HG03060 (cell line): ENCODE measurements around the gene FOXD2.

ENCODE experiments used
- ATAC-seq: cut with Tn5 transposase; IDR thresholded peaks from one replicate; pipeline ENCODE4 v1.9.1; 2021; ENCODE audit warnings: low read depth, moderate number of reproducible peaks; ENCODE audit not compliant: unreplicated experiment

The FOXD2 gene

DNA sequence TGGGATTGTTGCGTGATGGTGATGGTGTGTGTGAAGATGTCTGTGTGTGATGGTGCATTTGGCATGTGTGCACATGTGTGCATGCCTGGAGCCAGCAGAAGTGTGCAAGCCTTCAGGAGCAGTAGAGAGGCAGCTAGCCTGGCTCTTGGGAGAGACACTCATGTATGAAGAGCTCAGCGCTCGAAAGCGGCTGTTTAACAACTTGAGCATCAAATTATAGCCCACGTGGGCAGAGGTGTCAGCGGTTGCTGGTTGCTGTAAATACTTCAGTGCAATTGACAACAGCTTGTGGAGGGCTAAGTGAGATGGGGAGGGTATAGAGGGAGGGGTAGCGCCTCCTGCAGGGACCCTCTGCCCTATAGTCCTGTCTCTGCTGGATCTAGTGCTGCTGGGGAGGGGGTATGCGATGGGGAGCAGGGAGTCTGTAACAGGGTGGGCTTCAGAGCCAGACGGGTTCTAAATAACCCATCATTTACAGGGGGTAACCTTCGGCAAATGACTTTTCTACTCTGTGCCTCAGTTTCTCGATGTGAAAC, 21.5 kb downstream of the FOXD2 start:
- ATAC-seq: no peak

DNA sequence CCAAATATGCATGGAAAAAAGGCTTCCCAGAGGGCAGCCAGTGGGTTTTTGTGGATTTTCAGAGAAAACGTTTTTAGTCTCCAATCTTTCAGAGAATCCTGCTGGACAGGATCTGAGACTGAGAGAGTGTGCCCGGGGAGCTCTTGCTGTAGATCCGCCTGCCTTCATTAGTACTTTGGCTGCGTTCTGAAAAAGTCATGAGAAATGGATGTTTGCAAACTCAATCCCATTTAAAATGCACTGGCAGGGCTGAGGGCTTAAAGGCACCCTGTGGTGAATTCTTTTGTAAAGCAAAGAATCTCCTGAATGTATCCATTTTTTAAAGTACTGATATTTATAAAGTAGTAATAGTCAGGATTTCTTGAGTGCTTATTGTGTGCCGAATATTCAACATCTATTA, 22.2 kb downstream of the FOXD2 start:
- ATAC-seq: no peak

DNA sequence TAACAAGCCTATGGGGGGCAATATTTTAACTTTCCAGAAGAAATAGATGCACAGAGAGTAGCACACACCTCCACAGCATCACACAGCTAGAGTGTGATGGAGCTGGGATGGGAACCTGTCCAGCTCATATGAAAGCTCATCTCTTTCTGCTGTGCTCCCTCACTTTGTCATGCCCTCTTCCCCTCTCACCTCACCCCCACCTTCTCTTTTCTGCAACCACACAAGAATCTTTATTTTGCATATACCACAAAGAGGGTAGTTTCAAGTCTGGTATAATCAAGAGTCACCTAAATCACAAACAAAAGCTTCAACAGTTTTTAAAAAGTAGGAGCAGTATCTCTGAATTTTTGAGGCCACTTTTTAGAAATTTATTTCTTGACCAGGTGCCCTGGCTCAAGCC, 22.6 kb downstream of the FOXD2 start:
- no peak for ATAC-seq

DNA sequence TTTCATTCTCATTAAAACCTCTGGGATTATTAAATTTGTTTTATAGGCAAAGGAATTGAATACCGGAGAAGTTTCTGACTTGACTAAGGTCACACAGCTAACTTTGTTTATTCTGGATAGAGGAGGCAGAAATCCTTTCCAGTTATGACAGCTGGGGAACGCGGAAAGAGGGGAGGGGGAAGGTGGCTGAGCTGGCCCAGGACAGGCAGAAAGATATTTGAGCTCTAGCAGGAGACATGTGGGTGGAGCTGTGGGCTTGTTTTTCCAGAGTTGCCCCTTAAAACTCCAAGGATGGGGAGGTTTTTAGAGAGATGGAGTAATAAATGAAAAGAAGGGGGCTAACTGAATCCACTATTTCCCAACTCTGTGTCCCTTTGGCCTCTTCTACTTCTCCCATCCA, 27.8 kb downstream of the FOXD2 start:
- ATAC-seq: no peak

DNA sequence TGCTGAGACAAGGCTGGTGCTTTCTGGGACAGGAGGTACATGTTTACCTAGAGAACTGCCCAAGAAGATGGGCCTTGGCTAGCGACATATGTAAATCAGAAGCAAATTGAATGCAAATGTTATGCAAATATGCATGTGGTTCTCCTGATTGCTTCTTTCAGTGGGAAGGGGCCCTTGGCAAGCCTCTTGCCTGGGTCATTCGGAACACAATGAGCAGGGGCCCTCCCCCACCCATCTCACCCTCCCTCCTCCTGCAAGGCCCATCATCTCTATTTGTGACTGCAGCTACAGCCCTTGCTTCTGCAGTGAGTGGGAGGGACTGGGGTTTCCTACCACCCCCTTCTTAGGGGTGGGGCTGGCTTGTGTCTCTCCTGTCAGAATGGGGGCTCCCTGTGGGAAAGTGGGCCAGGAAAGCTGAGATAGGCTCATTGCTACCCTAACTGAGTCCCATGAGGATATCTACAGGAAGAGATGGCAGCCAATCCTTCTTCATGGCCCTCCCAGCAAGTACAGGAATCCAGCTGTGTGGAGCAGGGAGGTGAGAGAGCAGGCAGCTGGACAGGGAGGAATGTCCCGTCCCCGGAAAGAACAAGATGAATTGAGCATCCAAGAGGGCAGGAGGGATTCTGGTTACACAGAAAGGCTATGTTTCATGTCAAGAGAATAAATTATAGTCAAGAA, 31.0 kb downstream of the FOXD2 start:
- no peak for ATAC-seq

DNA sequence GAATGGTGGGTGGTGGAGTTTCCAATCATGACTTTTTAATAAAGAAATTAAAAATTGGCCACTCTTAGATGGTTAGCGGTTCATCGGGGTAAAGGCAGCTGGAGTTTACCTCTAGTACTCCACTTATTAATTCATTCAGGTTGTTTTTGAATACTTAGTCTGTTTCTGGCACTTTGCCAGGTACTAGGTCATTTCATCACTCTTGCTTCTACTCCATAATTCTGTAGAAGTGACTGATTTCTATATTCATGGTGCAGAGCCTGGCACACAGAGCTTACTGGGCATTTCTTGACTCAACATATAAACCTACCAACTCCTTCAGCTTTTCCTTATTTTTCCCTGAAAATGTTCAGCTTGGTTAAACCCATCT, 31.5 kb downstream of the FOXD2 start:
- no peak for ATAC-seq

DNA sequence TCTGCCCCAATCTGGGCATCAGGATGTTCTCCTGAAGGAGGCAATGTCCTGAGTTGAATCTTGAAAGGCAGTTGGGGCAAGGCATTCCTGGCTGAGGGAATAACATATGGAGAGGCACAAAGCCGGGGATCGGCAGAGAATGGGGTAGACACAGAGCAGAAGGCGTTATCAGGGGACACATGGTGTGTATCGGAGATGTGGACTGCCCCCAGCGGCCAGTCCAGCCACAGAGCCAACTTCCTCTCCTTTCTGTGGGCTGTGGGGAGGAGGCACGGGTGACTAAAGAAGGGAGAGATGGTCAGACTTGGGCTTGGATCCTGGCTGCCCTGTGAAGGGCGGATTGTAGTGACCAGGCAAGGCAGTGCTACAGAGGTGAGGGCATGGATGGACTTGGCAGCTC, 32.1 kb downstream of the FOXD2 start:
- ATAC-seq: no peak

DNA sequence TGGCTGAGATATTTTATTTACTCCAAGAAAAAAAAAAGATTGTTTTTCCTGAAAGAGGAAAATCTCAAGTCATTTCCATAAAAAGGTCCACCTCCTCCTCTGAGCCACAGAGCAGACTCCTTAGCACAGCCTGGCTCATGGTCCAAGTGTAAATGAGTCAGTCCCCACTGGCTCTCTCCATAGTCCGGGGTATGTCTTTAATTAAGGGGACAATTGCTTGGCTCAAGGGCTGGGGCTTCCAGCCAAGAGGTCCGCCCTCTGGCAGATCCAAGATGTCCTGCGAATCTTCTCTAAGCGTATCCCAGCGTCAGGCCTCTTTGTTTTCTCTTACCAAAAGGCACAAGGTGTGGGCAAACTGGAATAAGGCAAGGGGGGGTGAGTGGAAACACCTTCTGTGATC, 33.3 kb downstream of the FOXD2 start:
- no peak for ATAC-seq

DNA sequence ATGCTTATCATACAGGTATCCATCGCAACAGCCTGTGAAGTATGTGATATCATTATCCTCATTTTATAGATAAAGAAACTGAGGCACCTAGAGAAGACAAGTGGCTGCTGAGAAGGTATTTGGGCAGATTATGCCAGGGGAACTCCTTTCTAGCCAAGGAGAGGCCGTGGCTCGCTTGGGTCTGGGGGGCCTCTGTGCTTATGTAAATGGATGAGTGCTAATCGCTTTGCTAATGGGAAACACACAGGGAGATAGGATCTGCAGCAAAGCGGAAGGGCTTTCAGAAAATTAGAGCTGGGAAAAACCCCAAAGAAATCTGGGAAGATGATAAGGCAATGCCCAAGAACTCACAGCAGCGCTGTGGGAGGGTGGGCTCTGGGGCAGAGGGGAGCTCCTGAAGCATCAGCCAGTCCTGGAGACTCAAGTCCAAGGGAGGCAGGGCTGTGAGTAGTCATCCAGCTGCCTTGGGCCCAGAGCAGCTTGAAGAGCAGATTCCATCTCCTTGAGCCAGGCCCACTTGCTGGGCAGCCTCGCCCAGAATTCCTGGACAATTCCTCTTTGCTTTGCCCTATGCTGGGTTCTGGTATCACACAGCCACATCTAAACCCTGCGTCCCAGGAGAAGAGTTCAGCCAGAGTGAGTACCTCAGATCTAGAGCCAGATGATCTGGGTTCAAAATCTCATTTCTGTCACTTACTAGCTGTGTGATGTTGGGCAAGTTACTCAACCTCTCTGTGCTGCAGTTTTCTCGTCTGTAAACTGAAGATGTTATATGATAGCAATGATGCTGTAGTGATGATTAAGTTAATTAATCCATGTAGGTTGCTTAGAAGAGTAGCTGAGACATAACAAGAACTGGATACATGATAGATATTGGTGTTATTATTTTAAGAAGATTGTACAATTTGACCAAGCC, 36.7 kb downstream of the FOXD2 start:
- no peak for ATAC-seq

DNA sequence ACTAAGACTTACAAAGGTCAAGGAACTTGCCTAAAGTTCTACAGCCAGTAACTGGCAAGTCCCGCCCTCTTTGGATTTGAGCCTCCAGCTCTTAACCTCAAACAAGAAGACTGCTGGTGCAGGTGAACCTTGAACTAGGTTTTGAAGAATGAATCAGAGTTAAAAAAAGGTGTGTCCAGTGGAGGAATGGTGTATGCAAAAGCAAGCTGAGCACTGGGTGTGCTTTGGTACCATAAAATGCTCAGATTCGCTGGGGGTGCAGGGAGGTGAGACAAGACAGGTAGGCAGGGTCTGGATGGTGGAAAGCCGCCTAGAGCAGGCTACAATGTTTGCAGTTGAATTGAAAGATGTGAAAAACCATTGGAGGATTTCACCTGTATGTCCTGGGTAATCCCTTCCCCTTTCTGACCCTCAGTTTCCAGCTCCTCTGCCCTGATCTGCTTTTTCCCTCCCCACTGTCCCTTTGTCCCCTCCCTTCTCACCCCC, 39.8 kb downstream of the FOXD2 start:
- no peak for ATAC-seq

DNA sequence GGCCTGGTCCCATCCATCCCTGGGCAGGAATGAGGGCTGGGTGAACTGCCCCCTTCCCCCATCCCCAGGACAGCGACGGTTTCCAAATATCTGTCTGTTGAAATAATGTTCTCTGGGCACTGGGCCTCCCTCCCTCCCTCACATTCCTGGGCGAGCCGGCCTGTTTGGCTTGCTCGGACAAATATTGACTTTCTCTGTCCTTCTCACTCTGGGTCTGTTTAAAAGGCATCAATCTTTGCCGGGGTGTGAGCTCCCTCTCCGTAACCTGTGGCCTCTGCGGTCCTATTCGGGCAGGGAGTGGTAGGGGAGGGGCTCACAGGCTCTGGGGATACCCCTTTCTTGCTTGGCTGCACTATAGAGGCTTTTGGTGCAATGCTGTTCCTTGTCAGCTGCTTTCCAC, 40.2 kb downstream of the FOXD2 start:
- no peak for ATAC-seq

DNA sequence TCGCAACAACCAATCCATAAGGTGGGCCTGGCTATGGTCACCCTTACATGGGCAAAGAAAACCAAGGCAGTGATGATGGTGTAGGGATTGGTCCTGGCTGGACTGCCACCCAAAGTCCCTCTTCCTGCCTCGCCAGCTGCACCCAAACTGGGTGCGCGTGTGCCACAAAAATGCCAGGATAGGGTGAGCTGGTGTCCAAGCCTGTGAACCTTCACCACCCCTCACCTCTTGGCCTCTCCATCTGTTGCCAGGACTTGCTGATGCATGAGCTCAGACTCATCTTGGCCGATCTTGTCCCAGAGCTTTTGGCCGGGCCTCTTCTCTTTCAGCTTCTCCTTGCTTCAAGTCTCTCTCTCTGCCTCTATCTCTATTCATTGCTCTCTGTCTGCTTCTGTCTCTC, 41.8 kb downstream of the FOXD2 start:
- no peak for ATAC-seq

DNA sequence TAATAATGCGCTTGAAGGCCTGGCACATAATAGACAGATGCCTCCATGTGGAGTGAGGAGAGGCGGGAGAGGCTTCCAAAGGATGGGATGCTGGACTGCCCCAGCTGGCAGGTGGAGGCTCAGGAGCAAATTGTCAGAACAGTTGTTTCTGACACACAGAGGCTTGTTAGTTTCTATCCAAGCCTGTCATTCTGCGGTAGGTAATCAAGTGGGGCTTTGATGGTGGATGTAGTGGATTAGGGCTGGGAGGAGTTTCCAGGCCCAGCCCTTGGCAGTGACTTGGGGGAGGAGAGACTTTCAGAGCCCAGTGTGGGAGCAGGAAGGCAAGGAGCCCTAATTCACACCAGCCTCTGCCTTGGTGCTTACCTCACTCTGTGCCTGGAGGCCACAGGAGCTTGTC, 44.1 kb downstream of the FOXD2 start:
- no peak for ATAC-seq

DNA sequence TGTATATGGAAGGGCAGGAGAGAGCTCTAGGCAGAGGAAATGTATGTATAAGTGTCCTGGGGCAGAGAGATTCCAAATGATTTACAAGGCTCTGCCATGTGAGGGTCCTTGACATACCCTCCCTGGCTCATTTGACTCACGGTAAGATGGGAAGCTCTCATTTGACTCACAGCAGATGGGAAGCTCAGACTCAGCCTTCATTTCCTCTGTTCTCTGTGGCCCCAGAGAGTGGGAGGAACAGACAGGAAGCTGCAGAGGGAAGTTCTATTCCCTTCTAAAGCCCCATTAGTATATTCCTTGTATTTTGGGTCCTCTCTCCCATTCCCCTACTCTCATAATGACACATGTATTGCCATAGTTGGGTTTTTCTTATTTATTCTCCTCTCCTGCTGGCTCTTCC, 44.9 kb downstream of the FOXD2 start:
- ATAC-seq: no peak

DNA sequence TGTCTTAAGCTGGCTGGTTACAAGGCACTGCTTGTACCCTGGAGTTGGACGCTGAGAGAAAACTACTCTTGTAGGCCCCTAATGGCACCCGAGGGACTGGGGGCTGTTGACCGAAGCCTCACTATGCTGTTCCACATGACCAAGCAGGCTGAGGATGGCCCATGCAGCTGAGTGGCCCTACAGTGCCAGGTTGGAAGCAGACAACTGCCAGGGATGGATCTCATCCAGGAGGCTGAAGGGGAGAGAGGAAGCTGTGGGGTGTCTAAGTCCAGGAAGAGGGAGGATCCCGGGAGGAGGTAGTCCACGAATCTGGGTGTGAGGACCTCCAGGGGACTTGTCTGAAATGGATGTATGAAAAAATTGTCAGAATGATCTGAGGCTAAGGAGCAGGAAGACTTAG, 45.8 kb downstream of the FOXD2 start:
- ATAC-seq: no peak

DNA sequence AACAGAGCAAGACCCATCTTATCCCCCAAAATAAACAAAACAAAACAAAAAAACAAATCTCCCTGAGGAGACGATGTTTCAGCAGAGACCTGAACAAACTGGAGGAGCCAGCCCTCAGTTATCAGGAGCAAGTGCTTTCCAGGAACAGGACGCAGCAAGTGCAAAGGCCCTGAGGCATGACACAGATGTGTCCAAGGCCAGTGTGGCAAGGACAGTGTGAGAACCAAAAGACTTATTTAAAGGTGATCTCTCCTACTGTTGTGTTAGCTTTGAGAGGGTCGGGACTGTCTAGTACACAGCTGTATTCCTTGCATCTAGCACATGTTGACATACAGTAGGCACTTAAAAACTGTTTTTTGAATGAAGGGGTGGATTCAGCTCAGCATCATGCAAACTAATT, 48.0 kb downstream of the FOXD2 start:
- ATAC-seq: no peak

DNA sequence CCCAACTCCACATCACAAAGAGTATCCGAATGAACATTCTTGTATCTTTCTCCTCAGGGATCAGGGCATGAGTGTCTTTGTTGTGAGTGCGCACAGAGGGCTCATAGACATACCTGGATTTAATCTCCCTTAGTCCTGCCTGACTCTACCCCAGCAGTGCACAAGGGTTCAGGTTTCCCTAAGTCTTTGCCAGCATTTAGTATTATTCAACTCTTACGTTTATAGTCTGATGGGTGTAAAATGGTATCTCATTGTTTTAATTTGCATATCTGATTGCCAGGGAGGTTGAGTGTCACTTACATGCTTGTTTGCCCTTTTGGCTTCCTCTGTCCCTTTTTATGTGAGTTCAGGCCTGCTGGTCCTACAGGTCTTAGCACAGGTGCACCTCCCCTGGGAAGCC, 49.5 kb downstream of the FOXD2 start:
- no peak for ATAC-seq

DNA sequence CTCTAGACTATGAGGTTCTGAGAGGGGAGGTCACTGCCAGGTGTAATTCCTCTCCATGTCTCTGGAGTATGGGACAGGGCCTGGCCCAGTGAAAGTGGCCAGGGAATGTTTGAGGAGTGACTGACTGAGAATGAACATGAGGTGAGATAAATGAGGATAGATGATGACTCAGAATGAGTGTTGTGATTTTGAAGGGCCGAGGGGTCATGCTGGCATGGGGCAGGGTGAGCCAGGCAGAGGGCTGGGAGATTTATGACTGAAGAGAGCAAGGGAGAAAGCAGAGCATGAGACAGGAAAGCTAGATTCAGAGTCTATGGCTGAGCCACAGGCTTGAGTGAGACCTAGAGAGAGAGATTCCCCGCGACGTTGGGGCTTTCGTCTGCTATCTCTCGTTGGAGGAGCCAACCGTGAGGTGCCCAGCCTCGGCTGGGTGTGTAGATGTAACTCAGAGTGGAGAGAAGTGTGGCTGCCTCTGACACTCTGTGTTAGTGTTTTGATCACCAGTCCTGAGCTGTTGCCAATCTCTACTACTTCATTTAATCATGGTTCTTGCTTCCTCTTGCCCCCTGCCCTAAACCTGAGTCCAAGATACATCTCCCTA, 50.1 kb downstream of the FOXD2 start:
- ATAC-seq: no peak
